ENCODE data around the gene NAA11. TPM values are rescaled to one million over a fixed set of nuclear protein-coding genes. Genes with fewer than 3 reads are reported as not detected.

Gene NAA11
- total RNA-seq, 1 experiment from 2014 or later: not detected

- H3K4me1 ChIP-seq (ENCODE audit: insufficient read depth, low read length, poor library complexity, severe bottlenecking): no peaks in the 10 kb centered on the region
- ChIA-PET CTCF (no interaction called here), POLR2A (ENCODE audit: low non-redundant PET) (no interaction called here)
- DNase-seq (ENCODE audit: low spot score): no peak
- no peak overlapping the region for H3K27ac ChIP-seq (ENCODE audit: low read depth, low read length, poor library complexity, severe bottlenecking)
- no peak overlapping the region for H3K4me3 ChIP-seq (ENCODE audit: low read depth, low read length, poor library complexity, severe bottlenecking)
- H3K27me3 ChIP-seq (replicated peaks; ENCODE audit: insufficient read depth, low read depth, low read length, poor library complexity): no peaks in the 10 kb centered on the region
- no peaks in the 10 kb centered on the region for H3K36me3 ChIP-seq (ENCODE audit: insufficient read depth, low read length, poor library complexity, severe bottlenecking)
- no peak for TF ChIP-seq EZH2 (IDR thresholded peaks at IDR 0.05; ENCODE audit: borderline replicate concordance, low read depth, low read length, poor library complexity, severe bottlenecking)
- TF ChIP-seq CTCF (conservative IDR thresholded peaks at IDR 0.05; ENCODE audit: low read depth, low read length): no peak
- intact Hi-C loops (cut with micrococcal nuclease; ENCODE audit: unreplicated experiment): no loop called here
- no TSS peak for BruUV-seq (replicated peaks)
- no peaks in the 10 kb centered on the region for H3K9me3 ChIP-seq (ENCODE audit: low read depth, low read length, poor library complexity, severe bottlenecking)
Measured at GRCh38 chr4:79358438-79358837, 32.6 kb upstream of the NAA11 start.

- ChIA-PET POLR2A (ENCODE audit: low non-redundant PET) (no interaction called here), CTCF (no interaction called here)
- intact Hi-C loops (cut with micrococcal nuclease; ENCODE audit: unreplicated experiment): no loop called here
- Histone ChIP-seq H3K9me3 (ENCODE audit: low read depth, low read length, poor library complexity, severe bottlenecking) (no peaks in the 10 kb centered on the region), H3K36me3 (ENCODE audit: insufficient read depth, low read length, poor library complexity, severe bottlenecking) (no peaks in the 10 kb centered on the region), H3K4me1 (ENCODE audit: insufficient read depth, low read length, poor library complexity, severe bottlenecking) (no peaks in the 10 kb centered on the region), H3K27ac (ENCODE audit: low read depth, low read length, poor library complexity, severe bottlenecking) (no peak overlapping the region), H3K4me3 (ENCODE audit: low read depth, low read length, poor library complexity, severe bottlenecking) (no peak overlapping the region), H3K27me3 (replicated peaks; ENCODE audit: insufficient read depth, low read depth, low read length, poor library complexity) (no peaks in the 10 kb centered on the region)
- no peak for TF ChIP-seq EZH2 (IDR thresholded peaks at IDR 0.05; ENCODE audit: borderline replicate concordance, low read depth, low read length, poor library complexity, severe bottlenecking)
- TF ChIP-seq CTCF (conservative IDR thresholded peaks at IDR 0.05; ENCODE audit: low read depth, low read length): no peak
- BruUV-seq (replicated peaks): no TSS peak
- no peak for DNase-seq (ENCODE audit: low spot score)
Measured at GRCh38 chr4:79357365-79357764, 31.5 kb upstream of the NAA11 start.

- POLR2A ChIA-PET (ENCODE audit: low non-redundant PET): no interaction called here
- no peak for DNase-seq (ENCODE audit: low spot score)
- H3K4me1 ChIP-seq (ENCODE audit: insufficient read depth, low read length, poor library complexity, severe bottlenecking): no peaks in the 10 kb centered on the region
- H3K36me3 ChIP-seq (ENCODE audit: insufficient read depth, low read length, poor library complexity, severe bottlenecking): no peaks in the 10 kb centered on the region
- H3K27me3 ChIP-seq (replicated peaks; ENCODE audit: insufficient read depth, low read depth, low read length, poor library complexity): no peaks in the 10 kb centered on the region
- TF ChIP-seq CTCF (conservative IDR thresholded peaks at IDR 0.05; ENCODE audit: low read depth, low read length) (no peak), EZH2 (IDR thresholded peaks at IDR 0.05; ENCODE audit: borderline replicate concordance, low read depth, low read length, poor library complexity, severe bottlenecking) (no peak)
- H3K4me3 ChIP-seq (ENCODE audit: low read depth, low read length, poor library complexity, severe bottlenecking): no peak overlapping the region
- no peaks in the 10 kb centered on the region for H3K9me3 ChIP-seq (ENCODE audit: low read depth, low read length, poor library complexity, severe bottlenecking)
- H3K27ac ChIP-seq (ENCODE audit: low read depth, low read length, poor library complexity, severe bottlenecking): no peak overlapping the region
- CTCF ChIA-PET: no interaction called here
- no TSS peak for BruUV-seq (replicated peaks)
- intact Hi-C loops (cut with micrococcal nuclease; ENCODE audit: unreplicated experiment): no loop called here
Measured at GRCh38 chr4:79353075-79353474, 27.2 kb upstream of the NAA11 start.
